IPS-15b (cell line): ENCODE data around the gene TH.

Experiments
- H3K27me3 ChIP-seq: one replicate; pipeline ENCODE4 v1.6.1; 2013; ENCODE audit warnings: low read length; ENCODE audit not compliant: control insufficient read depth, insufficient read depth
- H3K36me3 ChIP-seq: one replicate; pipeline ENCODE4 v1.6.1; 2013; ENCODE audit warnings: low read length; ENCODE audit not compliant: control insufficient read depth, insufficient read depth
- H3K4me1 ChIP-seq: one replicate; pipeline ENCODE4 v1.6.1; 2013; ENCODE audit warnings: mild to moderate bottlenecking, low read length; ENCODE audit not compliant: control insufficient read depth, insufficient read depth
- H3K4me3 ChIP-seq: one replicate; pipeline ENCODE4 v1.5.1; 2013; ENCODE audit warnings: low read depth, low read length
- H3K9ac ChIP-seq: one replicate; pipeline ENCODE4 v1.6.1; 2013; ENCODE audit warnings: low read depth, mild to moderate bottlenecking, low read length
- H3K9me3 ChIP-seq: one replicate; pipeline ENCODE4 v1.6.1; 2013; ENCODE audit warnings: mild to moderate bottlenecking, low read length; ENCODE audit not compliant: control insufficient read depth, insufficient read depth

TH gene

DNA sequence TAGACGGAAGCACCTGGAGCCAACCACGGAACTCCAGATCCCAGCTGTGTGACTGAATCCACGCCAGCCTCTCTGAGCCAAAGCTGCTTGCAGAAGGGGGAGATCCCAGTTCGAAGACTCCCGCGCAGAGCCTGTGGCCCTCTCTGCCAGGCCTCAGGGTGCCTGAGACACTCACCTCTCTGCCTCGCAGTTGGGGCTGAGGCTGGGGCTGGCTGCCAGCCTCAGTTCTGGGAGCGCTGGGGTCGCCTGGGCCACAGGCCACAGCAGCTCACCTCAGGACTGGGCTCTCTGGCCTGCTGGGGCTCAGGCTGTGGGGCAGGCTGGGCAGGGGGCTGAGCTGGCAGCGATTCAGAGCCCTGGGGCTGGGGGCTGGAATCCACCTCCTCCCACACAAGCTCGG, 24.2 kb downstream of the TH start:
- H3K4me1 ChIP-seq = peaks cover 2% of the 10 kb centered on the region
- no peaks in the 10 kb centered on the region for H3K36me3 ChIP-seq
- H3K27me3 ChIP-seq = peaks cover 78% of the 10 kb centered on the region
- peak overlapping the region; percentile 13 for H3K4me3 ChIP-seq
- H3K9ac ChIP-seq = no peak overlapping the region
- H3K9me3 ChIP-seq = no peaks in the 10 kb centered on the region

DNA sequence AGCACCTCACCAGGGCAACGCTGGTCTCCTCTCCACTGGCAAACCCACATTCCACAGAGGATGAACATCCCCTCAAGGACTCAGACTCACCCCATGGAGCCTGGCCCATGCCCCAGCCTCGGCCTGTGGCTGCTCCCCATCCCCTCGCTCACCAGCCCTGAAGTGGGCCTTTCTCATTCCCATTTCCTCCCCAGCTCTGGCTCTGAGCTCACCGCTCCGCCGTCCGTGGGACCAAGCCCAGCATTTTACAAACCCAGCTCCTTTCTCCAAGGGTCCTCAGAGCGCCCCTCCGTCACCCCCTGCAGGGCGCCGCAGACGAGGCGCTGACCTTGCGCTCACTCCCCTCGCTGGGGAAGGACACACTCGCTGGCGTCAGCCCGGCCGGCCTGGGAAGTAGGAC, 25.6 kb downstream of the TH start:
- Histone ChIP-seq H3K4me1 (no peaks in the 10 kb centered on the region), H3K36me3 (no peaks in the 10 kb centered on the region), H3K9ac (no peak overlapping the region), H3K9me3 (no peaks in the 10 kb centered on the region), H3K27me3 (peaks cover 88% of the 10 kb centered on the region), H3K4me3 (peak overlapping the region; percentile 22)

DNA sequence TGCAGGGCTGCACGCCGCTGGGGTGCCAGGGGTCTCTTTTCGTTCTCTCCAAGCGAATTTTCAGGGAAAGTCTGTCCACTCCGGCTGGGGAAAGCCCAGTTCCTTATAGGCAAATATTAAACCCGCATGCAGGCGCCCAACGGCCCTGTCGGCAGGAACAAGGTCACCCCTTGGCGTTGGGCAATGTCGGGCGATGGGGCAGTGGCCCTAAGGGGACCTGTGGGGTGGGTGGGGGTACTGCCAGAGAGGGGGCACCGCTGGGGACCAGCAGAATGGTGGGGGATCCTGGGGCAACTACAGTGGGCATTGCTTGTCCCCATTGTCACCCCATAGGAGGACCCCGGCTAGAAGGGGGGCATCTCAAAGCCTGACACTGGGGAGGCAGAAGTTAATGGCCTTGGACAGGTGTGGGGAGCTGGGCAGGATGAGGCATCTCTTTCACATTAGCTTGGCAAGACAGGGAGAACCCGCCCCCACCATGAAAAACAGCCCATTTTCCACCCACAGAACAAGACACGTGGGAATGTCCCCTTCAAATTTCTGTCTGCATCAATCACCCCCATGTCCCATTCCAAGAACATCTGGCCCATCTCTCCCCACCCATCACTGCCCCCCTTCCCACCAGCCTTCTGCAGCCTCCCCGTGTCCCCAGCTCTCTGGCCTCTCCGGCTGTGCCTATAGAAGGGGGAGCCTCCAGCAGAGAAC, 26.9 kb downstream of the TH start:
- Histone ChIP-seq H3K4me1 (no peaks in the 10 kb centered on the region), H3K9me3 (no peaks in the 10 kb centered on the region), H3K36me3 (no peaks in the 10 kb centered on the region), H3K27me3 (peaks cover 96% of the 10 kb centered on the region), H3K9ac (no peak overlapping the region), H3K4me3 (no peak overlapping the region)

- no peaks in the 10 kb centered on the region for H3K4me1 ChIP-seq
- H3K36me3 ChIP-seq = no peaks in the 10 kb centered on the region
- H3K27me3 ChIP-seq = peaks cover 92% of the 10 kb centered on the region
- no peaks in the 10 kb centered on the region for H3K9me3 ChIP-seq
- H3K4me3 ChIP-seq = no peak overlapping the region
- H3K9ac ChIP-seq = no peak overlapping the region
These were observed 27.6 kb downstream of the TH start for GRCh38 chr11:2143799-2144543.

GRCh38 chr11:2143477-2143798, 28.2 kb downstream of the TH start:
- no peaks in the 10 kb centered on the region for H3K9me3 ChIP-seq
- H3K4me1 ChIP-seq = no peaks in the 10 kb centered on the region
- no peak overlapping the region for H3K4me3 ChIP-seq
- peaks cover 87% of the 10 kb centered on the region for H3K27me3 ChIP-seq
- H3K36me3 ChIP-seq = no peaks in the 10 kb centered on the region
- H3K9ac ChIP-seq = no peak overlapping the region

GRCh38 chr11:2142762-2143202, 28.8 kb downstream of the TH start:
- no peak overlapping the region for H3K9ac ChIP-seq
- H3K27me3 ChIP-seq = peaks cover 80% of the 10 kb centered on the region
- H3K4me1 ChIP-seq = no peaks in the 10 kb centered on the region
- no peaks in the 10 kb centered on the region for H3K9me3 ChIP-seq
- no peaks in the 10 kb centered on the region for H3K36me3 ChIP-seq
- H3K4me3 ChIP-seq = no peak overlapping the region

DNA sequence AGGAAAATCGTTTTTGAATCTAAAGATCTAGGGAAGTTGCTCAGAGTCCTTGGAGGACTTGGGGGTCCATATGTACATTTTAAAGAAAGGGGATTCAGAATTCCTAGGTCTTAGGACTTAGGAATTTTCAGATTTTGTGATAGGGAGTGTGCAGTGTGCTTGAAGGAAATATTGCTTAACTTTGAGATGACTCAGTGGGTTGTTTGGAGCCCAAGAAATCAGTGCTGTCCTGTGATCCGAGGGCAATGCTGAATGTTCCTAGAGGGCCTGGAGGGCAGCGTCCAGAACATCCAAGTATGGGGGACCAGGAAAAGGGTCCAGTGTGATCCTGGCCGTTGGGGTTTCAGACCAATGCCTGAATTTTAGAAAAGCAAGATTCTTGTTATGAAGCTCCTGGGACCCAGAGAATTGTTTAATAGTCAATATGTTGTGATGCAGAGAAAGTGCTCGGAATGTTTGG, 29.3 kb downstream of the TH start:
- Histone ChIP-seq H3K4me1 (no peaks in the 10 kb centered on the region), H3K9ac (no peak overlapping the region), H3K36me3 (no peaks in the 10 kb centered on the region), H3K27me3 (peaks cover 76% of the 10 kb centered on the region), H3K4me3 (no peak overlapping the region), H3K9me3 (no peaks in the 10 kb centered on the region)

DNA sequence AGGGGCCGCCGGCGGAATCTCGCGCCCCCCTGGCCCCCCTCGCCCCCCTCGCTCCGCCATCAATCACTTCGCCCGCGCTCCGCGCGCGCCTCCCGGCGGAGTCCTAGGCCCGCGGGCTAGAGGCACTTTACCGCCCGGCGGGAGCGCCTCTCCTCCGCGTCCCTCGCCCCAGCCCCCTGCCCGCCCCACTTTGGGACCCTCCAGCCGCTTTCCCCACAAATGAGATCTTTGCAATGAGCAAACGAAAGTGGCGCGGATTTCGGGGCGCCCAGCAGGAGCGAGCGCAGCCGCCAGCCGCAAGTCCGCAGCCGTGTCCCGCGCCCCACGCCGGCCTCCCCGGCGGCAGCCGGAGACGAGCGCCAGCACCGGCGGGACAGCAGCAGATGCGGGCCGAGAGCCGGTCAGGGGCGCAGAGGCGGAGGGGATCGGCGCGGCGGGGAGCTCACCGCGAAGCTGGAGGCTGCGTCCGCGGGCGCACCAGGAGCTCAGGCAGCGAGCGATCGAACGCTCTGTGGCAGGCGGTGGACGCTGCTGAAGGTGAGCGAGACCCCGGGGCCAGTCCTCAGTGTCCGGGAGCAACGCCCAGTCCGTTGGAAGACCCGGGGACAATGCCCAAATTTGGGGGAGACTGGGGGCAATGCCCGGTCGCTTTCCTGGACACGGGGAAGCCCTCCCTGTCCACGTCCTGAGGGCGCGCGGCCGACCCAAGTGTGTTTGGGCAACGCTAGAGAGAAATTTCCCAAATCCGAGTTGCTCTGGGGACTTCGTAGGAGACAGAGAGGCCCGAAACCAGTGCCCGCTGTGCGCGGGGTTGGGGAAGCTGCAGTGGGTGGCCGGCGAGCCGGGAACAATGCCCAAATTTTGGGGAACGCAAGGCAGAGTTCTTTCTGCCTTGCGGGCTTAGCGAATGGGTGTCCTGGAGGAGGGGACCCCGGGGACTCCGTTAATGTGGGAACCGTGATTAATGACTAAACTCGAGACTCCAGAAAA, 30.9 kb downstream of the TH start:
- H3K4me1 ChIP-seq = no peaks in the 10 kb centered on the region
- no peaks in the 10 kb centered on the region for H3K9me3 ChIP-seq
- no peak overlapping the region for H3K9ac ChIP-seq
- no peaks in the 10 kb centered on the region for H3K36me3 ChIP-seq
- peak overlapping the region; percentile 23 for H3K4me3 ChIP-seq
- peaks cover 73% of the 10 kb centered on the region for H3K27me3 ChIP-seq

DNA sequence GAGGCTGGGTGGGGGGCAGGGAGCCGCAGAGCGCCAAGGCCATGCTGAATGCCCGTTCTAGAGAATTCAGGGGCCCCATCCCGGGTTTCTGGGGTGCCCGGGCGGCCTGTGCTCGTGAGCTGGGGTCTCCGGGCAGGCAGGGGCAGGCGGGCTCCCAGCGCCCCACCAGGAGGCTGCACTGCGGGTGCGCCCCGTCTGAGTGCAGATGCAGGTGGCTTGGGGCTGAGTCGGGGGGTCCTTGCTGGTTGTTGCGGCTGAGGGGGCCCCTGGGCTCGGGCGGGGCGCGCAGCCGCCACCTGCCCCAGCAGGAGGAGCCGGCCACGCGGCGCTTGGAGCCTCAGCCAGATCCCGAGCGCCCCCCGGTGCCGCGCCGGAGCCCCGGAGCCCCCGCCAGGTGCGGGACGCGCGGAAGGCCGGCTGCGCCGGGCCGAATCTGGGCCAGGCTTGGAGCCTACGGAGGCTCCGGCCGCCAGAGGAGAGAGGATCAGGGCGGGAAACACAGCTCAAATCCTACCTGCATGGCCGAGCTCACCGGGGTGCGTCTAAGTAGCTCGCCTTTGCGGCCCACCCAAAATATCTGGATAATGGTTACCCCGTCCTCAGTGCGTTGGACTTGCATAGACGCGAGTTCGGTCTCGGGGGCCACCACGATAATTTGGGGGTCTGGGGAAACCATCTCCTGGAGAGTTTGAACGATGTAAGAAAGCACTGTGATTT, 31.8 kb downstream of the TH start:
- Histone ChIP-seq H3K4me1 (no peaks in the 10 kb centered on the region), H3K36me3 (no peaks in the 10 kb centered on the region), H3K9me3 (no peaks in the 10 kb centered on the region), H3K4me3 (peak overlapping the region; percentile 18), H3K9ac (no peak overlapping the region), H3K27me3 (peaks cover 67% of the 10 kb centered on the region)

GRCh38 chr11:2139123-2139521, 32.5 kb downstream of the TH start, which contains the start of gene IGF2:
IGF2 (minus strand) TSS chr11:2139389; CDS start chr11:2135523, 3,866 bp downstream.
- H3K4me1 ChIP-seq = no peaks in the 10 kb centered on the region
- peaks cover 60% of the 10 kb centered on the region for H3K27me3 ChIP-seq
- peak within 1 kb of the TSS; percentile 18 for H3K4me3 ChIP-seq
- H3K9me3 ChIP-seq = no peaks in the 10 kb centered on the region
- no peak within 1 kb of the TSS for H3K9ac ChIP-seq
- no peaks in the 10 kb centered on the region for H3K36me3 ChIP-seq
